Gastrocnemius medialis (tissue), 4 donors: ENCODE measurements around the gene FKBP4. TPM values are rescaled to one million over a fixed set of nuclear protein-coding genes. Genes with fewer than 3 reads are reported as not detected.

Experiments used
- ATAC-seq, 2 donors: fragments of 150-250 bp; one replicate each; pipeline ENCODE4 v1.9.1; 2016
- DNase-seq, 2 donors: peaks; one replicate each; pipeline ENCODE4 v3.0.0-alpha.2; 2019
- H3K27ac ChIP-seq, 4 donors: fragments of 200-600 bp; sonication (generic); 1 replicate in 1 of 4; 2 replicates in 3 of 4; pipeline ENCODE4 v1.5.1; 2016 to 2018; ENCODE audit warnings: mild to moderate bottlenecking in 2 of 4, moderate library complexity in 1 of 4
- H3K27me3 ChIP-seq, 3 donors: fragments of 200-600 bp; sonication (generic) in 2 of 3; 1 replicate in 1 of 3; 2 replicates in 2 of 3; pipeline versions ENCODE4 v1.5.1 to v1.6.0; 2016 to 2019; ENCODE audit warnings: mild to moderate bottlenecking in 1 of 3, moderate library complexity in 1 of 3
- H3K36me3 ChIP-seq, 2 donors: fragments of 200-600 bp; sonication (generic) in 1 of 2; one replicate each; pipeline ENCODE4 v1.5.1; 2017 to 2018
- H3K4me1 ChIP-seq, 2 donors: fragments of 200-600 bp; sonication (generic) in 1 of 2; one replicate each; pipeline ENCODE4 v1.5.1; 2016 to 2017; ENCODE audit warnings: mild to moderate bottlenecking in 2 of 2
- H3K4me3 ChIP-seq, 4 donors: fragments of 200-600 bp; sonication (generic) in 3 of 4; 1 replicate in 1 of 4; 2 replicates in 3 of 4; pipeline ENCODE4 v1.5.1; 2016 to 2019; ENCODE audit warnings: mild to moderate bottlenecking in 2 of 4
- H3K9me3 ChIP-seq, 3 donors: fragments of 200-600 bp; sonication (generic) in 2 of 3; 1 replicate in 1 of 3; 2 replicates in 2 of 3; pipeline ENCODE4 v1.5.1; 2016 to 2019
- POLR2A ChIP-seq, 2 donors: fragments of 450-650 bp; IDR thresholded peaks; one replicate each; pipeline ENCODE4 v1.6.1; 2017; ENCODE audit warnings: antibody characterized with exemption in 2 of 2, mild to moderate bottlenecking in 2 of 2, moderate library complexity in 2 of 2
- in situ Hi-C, 4 donors: fragments of 200-750 bp; cut with MboI; loops; one replicate each; pipeline versions ENCODE4 v1.15.0 to v1.8.0; 2017; ENCODE audit warnings: low sequenced_read_pairs in 4 of 4
- intact Hi-C: fragments of 100-400 bp; cut with DNase I; formaldehyde crosslinking; loops from one replicate; pipeline ENCODE4 v1.15.1; 2023; ENCODE audit warnings: low total_unique reads
- total RNA-seq, 4 donors: library from RNA; depleted of rRNA; stranded (reverse); fragments of >200 nt; gene quantifications; one replicate each; pipeline versions ENCODE4 v1.1.0 to v1.2.3, GENCODE V29; 2016
- TF ChIP-seq, protein P1 (sequence below), 5 experiments: fragments of 450-650 bp in 3 of 5; fragments of 200-600 bp in 2 of 5; sonication (generic) in 2 of 5; IDR thresholded peaks in 4 of 5; conservative IDR thresholded peaks in 1 of 5; 1 replicate in 4 of 5; 2 replicates in 1 of 5; pipeline ENCODE4 v1.5.1; 2016 to 2019; ENCODE audit warnings: antibody characterized with exemption in 5 of 5, mild to moderate bottlenecking in 3 of 5, moderate library complexity in 3 of 5

The FKBP4 gene
- total RNA-seq, 4 donors from 2014 or later, result 41.9 to 96.0 (median 53.0) TPM

DNA sequence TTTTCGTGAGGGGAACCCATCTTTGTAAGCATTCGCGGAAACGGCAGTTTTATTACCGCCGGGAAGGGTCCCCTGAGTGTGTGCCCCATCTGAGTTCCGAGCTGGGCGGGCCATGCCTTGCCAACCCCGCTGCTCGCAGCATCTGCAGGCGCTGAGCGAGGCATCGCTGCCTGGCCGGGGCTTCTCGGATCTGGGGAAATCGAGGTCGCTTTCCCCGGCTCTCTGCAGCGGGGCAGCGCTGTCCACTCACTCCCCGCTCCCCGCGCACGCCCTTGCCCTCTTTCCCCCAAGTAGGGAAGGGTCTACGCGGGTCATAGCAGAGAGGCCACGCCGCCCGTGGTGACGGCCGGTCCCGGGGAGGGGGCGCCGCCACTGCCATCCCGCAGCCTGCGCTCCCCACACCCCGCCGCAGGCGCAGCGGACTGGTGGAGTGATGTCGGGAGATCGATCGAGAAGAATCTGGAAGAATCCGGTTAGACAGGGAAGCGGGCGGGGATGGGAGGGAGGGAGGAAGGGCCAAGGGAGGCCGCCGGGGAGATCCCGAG, 507 bp upstream of the FKBP4 start:
- peak in 1 of 2 donors; percentile 24 for DNase-seq
- in situ Hi-C loops (loop anchor here in 1 of 4 donors (25.0 kb wide), 1 partner anchor 1157 kb away; the partner anchor contains the start of gene WNT5B), intact Hi-C loops (loop anchor here (10.0 kb wide), 2 partner anchors 461 to 1081 kb away; partner anchors contain the start of gene PARP11)
- ATAC-seq, result peak; percentile 6 to 16
- Histone ChIP-seq H3K27ac (peak overlapping the region; percentile 78 to 92 (median 86)), H3K27me3 (no peaks in the 10 kb centered on the region), H3K36me3 (peaks cover 0 to 23% of the 10 kb centered on the region in 2 donors), H3K4me1 (peaks cover 21 to 22% of the 10 kb centered on the region in 2 donors), H3K4me3 (peak overlapping the region; percentile 63 to 84 (median 78)), H3K9me3 (no peaks in the 10 kb centered on the region)
- TF ChIP-seq, protein P1, sequence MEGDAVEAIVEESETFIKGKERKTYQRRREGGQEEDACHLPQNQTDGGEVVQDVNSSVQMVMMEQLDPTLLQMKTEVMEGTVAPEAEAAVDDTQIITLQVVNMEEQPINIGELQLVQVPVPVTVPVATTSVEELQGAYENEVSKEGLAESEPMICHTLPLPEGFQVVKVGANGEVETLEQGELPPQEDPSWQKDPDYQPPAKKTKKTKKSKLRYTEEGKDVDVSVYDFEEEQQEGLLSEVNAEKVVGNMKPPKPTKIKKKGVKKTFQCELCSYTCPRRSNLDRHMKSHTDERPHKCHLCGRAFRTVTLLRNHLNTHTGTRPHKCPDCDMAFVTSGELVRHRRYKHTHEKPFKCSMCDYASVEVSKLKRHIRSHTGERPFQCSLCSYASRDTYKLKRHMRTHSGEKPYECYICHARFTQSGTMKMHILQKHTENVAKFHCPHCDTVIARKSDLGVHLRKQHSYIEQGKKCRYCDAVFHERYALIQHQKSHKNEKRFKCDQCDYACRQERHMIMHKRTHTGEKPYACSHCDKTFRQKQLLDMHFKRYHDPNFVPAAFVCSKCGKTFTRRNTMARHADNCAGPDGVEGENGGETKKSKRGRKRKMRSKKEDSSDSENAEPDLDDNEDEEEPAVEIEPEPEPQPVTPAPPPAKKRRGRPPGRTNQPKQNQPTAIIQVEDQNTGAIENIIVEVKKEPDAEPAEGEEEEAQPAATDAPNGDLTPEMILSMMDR (IDR thresholded peaks at IDR 0.05 in 4 of 5, conservative IDR thresholded peaks at IDR 0.05 in 1 of 5), result no peak
- TF ChIP-seq POLR2A (IDR thresholded peaks at IDR 0.05), result no peak

DNA sequence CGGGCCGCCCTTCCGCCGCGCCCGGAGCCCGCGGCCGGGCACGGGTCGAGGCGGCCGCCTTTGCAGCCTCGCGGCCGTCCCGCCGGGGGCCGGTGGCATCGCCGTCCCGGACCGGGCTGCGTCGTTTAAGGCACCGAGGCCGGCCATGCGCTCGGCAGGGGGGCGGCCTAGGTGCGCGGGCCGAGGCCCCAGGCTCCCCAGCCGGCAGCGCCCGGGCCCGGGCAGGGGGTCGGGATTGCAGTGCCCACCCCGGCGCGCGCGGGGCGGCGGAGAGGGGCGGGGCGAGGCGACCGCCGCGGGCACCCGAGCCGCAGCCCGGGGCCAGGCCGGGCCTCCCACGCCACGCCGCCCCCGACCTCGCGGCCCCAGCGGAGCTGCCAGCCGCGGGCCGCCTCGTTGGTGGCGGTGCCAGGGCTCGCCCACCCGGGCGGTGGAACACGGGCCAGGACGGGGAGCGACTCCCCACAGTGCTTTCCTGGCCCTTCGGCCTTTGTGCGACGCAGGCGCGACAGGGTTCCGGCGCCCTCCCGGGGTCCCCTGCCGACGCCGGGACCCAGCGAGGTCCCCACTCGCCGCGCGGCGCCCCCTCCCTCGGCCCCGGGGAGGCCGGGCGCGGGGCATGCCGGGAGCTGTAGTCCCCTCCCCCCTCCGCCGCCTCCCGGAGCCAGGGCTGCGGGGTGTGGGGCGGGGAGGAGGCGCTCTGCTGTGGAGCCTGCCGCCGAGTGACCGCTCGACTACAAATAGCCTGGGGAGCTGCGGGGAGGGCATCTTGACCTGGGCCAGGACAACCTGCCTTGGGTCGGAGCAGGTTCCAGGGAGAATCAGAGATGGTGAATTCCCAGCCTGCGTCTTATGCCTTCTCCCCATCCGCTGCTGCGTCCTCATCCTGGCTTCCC, 769 bp downstream of the FKBP4 start:
- peak; percentile 77 to 82 for TF ChIP-seq POLR2A (IDR thresholded peaks at IDR 0.05)
- TF ChIP-seq, protein P1 (IDR thresholded peaks at IDR 0.05 in 4 of 5, conservative IDR thresholded peaks at IDR 0.05 in 1 of 5), result no peak
- Histone ChIP-seq H3K27me3 (no peaks in the 10 kb centered on the region), H3K4me3 (peak overlapping the region; percentile 72 to 84 (median 78)), H3K36me3 (peaks cover 0 to 36% of the 10 kb centered on the region in 2 donors), H3K4me1 (peaks cover 21 to 22% of the 10 kb centered on the region in 2 donors), H3K9me3 (no peaks in the 10 kb centered on the region), H3K27ac (peak overlapping the region; percentile 86 to 92 (median 88))
- in situ Hi-C loops (loop anchor here in 1 of 4 donors (25.0 kb wide), 1 partner anchor 1158 kb away; the partner anchor contains the start of gene WNT5B), intact Hi-C loops (loop anchor here (1.0 to 10.0 kb wide), 3 partner anchors 17 to 1079 kb away; partner anchors contain the start of genes ITFG2 and PARP11)
- peak; percentile 83 to 86 for DNase-seq
- peak; percentile 81 to 84 for ATAC-seq

DNA sequence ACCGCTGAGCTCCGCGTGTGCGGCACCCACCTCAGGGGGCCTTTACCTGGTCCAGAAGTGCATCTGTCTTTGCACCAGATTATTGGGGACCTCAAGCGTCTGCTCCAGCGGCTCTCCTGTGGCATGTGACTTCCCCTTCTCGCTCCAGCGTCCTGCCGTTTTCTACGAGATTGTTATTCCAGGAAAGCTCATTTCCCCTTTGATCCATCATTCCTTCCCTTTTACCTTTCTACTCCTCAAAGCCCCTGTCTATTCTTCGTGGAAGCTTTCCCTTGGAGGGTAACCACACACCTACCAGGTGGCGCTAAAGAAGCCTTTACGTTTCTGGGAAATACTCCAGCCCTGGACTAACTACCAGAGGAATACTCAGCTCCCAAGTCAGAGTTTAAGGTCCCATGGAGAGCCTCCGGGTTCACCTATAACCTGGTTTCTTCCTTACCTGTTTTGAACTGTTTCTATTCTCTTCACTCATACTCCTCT, 1.5 kb downstream of the FKBP4 start:
- ATAC-seq, result no peak
- no peaks in the 10 kb centered on the region for H3K9me3 ChIP-seq
- no peak for TF ChIP-seq POLR2A (IDR thresholded peaks at IDR 0.05)
- TF ChIP-seq, protein P1 (IDR thresholded peaks at IDR 0.05 in 4 of 5, conservative IDR thresholded peaks at IDR 0.05 in 1 of 5), result no peak
- DNase-seq, result no peak
- peak overlapping the region; percentile 86 to 92 (median 88) for H3K27ac ChIP-seq
- intact Hi-C loops, result loop anchor here (10.0 kb wide), 2 partner anchors 459 to 1079 kb away; partner anchors contain the start of gene PARP11
- in situ Hi-C loops, result loop anchor here in 1 of 4 donors (25.0 kb wide), 1 partner anchor 1159 kb away; the partner anchor contains the start of gene WNT5B
- H3K4me1 ChIP-seq, result peaks cover 22 to 25% of the 10 kb centered on the region in 2 donors
- peak overlapping the region; percentile 72 to 84 (median 78) for H3K4me3 ChIP-seq
- peaks cover 0 to 42% of the 10 kb centered on the region in 2 donors for H3K36me3 ChIP-seq
- H3K27me3 ChIP-seq, result no peaks in the 10 kb centered on the region

DNA sequence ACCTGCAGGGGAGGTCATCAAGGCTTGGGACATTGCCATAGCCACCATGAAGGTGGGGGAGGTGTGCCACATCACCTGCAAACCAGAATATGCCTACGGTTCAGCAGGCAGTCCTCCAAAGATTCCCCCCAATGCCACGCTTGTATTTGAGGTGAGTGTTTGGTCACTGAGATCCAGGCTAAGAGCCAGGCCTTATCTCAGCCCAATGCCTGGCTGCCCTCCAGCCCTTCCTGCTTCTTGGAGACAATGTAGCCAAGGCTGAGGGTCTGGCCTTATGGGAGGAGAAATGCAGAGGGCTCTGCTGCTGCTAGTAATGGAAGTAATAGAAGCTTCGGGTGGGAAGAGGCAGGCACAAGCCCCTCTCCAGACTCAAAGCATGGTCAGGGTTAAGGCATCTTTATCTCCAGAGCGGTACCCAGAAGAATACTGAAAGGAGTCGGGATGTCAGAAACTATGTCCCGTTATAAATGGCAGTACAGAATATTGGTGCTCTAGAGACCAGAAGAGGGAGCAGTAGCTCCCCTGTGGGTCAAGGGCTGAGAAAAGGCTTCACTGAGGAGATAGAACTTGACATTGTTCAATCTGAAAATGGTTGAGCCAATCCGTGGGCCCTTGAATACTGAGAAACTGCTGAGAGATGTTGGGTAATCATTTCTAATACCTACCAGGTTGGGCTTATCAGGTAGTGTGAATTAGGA, 3.1 kb downstream of the FKBP4 start:
- no peaks in the 10 kb centered on the region for H3K9me3 ChIP-seq
- H3K27ac ChIP-seq, result peak overlapping the region in 1 of 4 donors; percentile 39
- intact Hi-C loops, result loop anchor here (10.0 kb wide), 2 partner anchors 457 to 1077 kb away; partner anchors contain the start of gene PARP11
- peaks cover 22 to 27% of the 10 kb centered on the region in 2 donors for H3K4me1 ChIP-seq
- no peak for DNase-seq
- peaks cover 0 to 59% of the 10 kb centered on the region in 2 donors for H3K36me3 ChIP-seq
- no peaks in the 10 kb centered on the region for H3K27me3 ChIP-seq
- ATAC-seq, result no peak
- no peak overlapping the region for H3K4me3 ChIP-seq
- in situ Hi-C loops, result loop anchor here in 1 of 4 donors (25.0 kb wide), 1 partner anchor 1161 kb away; the partner anchor contains the start of gene WNT5B
- TF ChIP-seq POLR2A (IDR thresholded peaks at IDR 0.05), result no peak
- TF ChIP-seq, protein P1 (IDR thresholded peaks at IDR 0.05 in 4 of 5, conservative IDR thresholded peaks at IDR 0.05 in 1 of 5), result no peak
